Measurements from ENCODE around the gene TMEM53. TPM values are rescaled to one million over a fixed set of nuclear protein-coding genes. Genes with fewer than 3 reads are reported as not detected.
"Not testable (repeated sequence)": the region's sequence is repeated elsewhere in the genome, so short reads cannot be mapped to it uniquely, and the experiment has no call there.

Gene TMEM53
- total RNA-seq, 2 donors from 2014 or later = 2.6 to 2.8 TPM

- peaks cover 12% of the 10 kb centered on the region for H3K27me3 Mint-ChIP-seq
- H3K27ac Mint-ChIP-seq = peak overlapping the region; percentile 45
- DNase-seq (no peak), ATAC-seq (peak; percentile 90)
- H3K4me1 Mint-ChIP-seq = peaks cover 12% of the 10 kb centered on the region
- peaks cover 3% of the 10 kb centered on the region for H3K36me3 Mint-ChIP-seq (ENCODE audit: low read depth)
- no peaks in the 10 kb centered on the region for H3K9me3 ChIP-seq (ENCODE audit: control insufficient read depth, low read length, poor library complexity, severe bottlenecking)
- peak overlapping the region; percentile 56 for H3K4me3 Mint-ChIP-seq
These were observed 33.9 kb upstream of the TMEM53 start for GRCh38 chr1:44707959-44708831.

DNA sequence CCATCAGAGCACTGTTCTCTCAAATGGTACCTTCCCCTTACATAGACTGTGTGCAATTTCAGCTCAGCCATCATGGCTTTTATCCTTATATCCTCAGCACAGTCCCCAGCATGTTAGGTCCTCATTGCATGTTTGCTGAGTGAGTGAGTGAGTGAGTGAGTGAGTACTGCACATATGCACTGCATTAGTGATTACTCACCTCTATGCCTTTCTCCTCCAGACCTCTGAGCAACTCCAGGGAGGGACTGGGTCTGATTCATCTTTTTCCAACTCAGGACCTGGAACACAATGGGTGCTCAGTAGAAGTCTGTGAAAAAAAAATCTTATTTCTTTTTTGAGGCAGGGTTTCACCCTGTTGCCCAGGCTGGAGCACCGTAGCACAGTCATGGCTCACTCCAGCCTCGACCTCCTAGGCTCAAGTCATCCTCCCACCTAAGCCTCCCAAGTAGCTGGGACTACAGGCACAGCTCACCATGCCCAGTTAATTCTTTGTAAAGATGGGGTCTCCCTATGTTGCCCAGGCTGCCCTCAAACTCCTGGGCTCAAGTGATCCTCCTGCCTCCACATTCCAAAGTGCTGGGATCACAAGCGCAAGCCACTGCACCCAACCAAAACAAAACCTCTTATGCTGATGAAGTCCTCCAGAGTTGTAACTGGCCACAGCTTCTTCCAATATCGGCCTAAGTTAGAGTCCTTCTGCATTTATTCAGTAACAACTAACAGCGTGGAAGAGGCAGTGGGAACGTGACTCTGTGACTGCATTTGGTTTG is 33.0 kb upstream of the TMEM53 start:
- no peak for ATAC-seq
- Mint-ChIP-seq H3K36me3 (ENCODE audit: low read depth) (peaks cover 3% of the 10 kb centered on the region), H3K4me1 (peaks cover 12% of the 10 kb centered on the region), H3K27me3 (peaks cover 12% of the 10 kb centered on the region), H3K4me3 (peak overlapping the region; percentile 56), H3K27ac (peak overlapping the region; percentile 45)
- no peak for DNase-seq
- no peaks in the 10 kb centered on the region for H3K9me3 ChIP-seq (ENCODE audit: control insufficient read depth, low read length, poor library complexity, severe bottlenecking)

- H3K27ac Mint-ChIP-seq = no peak overlapping the region
- no peak for ATAC-seq
- no peak overlapping the region for H3K4me3 Mint-ChIP-seq
- no peaks in the 10 kb centered on the region for H3K9me3 ChIP-seq (ENCODE audit: control insufficient read depth, low read length, poor library complexity, severe bottlenecking)
- H3K36me3 Mint-ChIP-seq (ENCODE audit: low read depth) = peaks cover 3% of the 10 kb centered on the region
- H3K4me1 Mint-ChIP-seq = peaks cover 12% of the 10 kb centered on the region
- DNase-seq = no peak
- peaks cover 12% of the 10 kb centered on the region for H3K27me3 Mint-ChIP-seq
These were observed 31.7 kb upstream of the TMEM53 start for GRCh38 chr1:44705938-44706337.

DNA sequence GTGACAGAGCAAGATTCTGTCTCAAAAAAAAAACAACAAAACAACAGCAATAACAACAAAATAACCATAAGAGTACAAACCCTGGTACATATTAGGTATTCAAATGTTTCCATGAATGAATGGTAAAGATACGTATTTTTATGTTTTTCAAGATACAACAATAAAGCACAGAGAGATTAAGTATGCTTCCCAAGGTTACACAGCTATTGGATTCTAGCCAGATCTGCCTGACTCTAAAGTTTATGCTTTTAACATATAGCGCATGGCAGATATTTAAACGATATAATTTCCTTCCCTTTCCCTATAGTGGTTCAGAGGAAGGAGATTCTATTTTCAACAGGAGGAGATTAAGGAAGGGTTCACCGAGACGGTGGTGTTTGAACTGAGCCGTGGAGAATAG is 31.2 kb upstream of the TMEM53 start:
- Mint-ChIP-seq H3K4me3 (no peak overlapping the region), H3K27ac (no peak overlapping the region)
- no peak for DNase-seq

DNA sequence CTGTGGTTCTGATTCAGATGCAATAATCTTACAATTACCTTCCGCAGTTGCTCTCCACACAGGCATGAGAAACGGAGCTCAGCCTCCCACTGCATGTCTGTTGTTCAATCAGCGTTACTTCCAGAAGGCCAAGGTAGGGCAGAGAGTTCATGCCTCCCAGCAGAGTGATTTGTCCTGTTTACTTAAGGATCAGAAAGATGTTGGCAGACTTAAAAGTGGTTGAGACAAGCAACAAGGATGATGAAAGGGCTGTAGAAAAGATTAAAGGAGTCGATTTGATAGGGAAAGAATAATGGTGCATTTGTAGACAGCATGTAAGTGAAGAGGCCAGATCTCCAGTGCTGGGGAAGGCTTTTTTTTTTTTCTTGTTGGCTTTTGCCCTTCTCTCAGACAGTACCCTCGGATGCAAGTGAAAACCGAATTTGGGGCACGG is 26.9 kb upstream of the TMEM53 start:
- Mint-ChIP-seq H3K27me3 (peaks cover 6% of the 10 kb centered on the region), H3K4me1 (peaks cover 4% of the 10 kb centered on the region), H3K36me3 (ENCODE audit: low read depth) (no peaks in the 10 kb centered on the region), H3K27ac (no peak overlapping the region), H3K4me3 (no peak overlapping the region)
- DNase-seq = no peak
- ATAC-seq = no peak
- H3K9me3 ChIP-seq (ENCODE audit: control insufficient read depth, low read length, poor library complexity, severe bottlenecking) = no peaks in the 10 kb centered on the region

More for the DNA sequence above, 31.2 kb upstream of the TMEM53 start:
- H3K36me3 Mint-ChIP-seq (ENCODE audit: low read depth) = peaks cover 3% of the 10 kb centered on the region
- H3K27me3 Mint-ChIP-seq = peaks cover 12% of the 10 kb centered on the region
- no peaks in the 10 kb centered on the region for H3K9me3 ChIP-seq (ENCODE audit: control insufficient read depth, low read length, poor library complexity, severe bottlenecking)
- H3K4me1 Mint-ChIP-seq = peaks cover 12% of the 10 kb centered on the region
- ATAC-seq = no peak

- Mint-ChIP-seq H3K27me3 (peaks cover 6% of the 10 kb centered on the region), H3K4me1 (peaks cover 2% of the 10 kb centered on the region), H3K27ac (no peak overlapping the region), H3K4me3 (no peak overlapping the region), H3K36me3 (ENCODE audit: low read depth) (no peaks in the 10 kb centered on the region)
- DNase-seq = no peak
- H3K9me3 ChIP-seq (ENCODE audit: control insufficient read depth, low read length, poor library complexity, severe bottlenecking) = no peaks in the 10 kb centered on the region
- no peak for ATAC-seq
These were observed 26.3 kb upstream of the TMEM53 start for GRCh38 chr1:44700573-44700972.

GRCh38 chr1:44699375-44699774 is 25.1 kb upstream of the TMEM53 start:
- not testable (repeated sequence) for H3K36me3 Mint-ChIP-seq (ENCODE audit: low read depth); H3K27ac Mint-ChIP-seq; H3K4me3 Mint-ChIP-seq; ATAC-seq; DNase-seq; H3K4me1 Mint-ChIP-seq; H3K27me3 Mint-ChIP-seq; H3K9me3 ChIP-seq (ENCODE audit: control insufficient read depth, low read length, poor library complexity, severe bottlenecking)

DNA sequence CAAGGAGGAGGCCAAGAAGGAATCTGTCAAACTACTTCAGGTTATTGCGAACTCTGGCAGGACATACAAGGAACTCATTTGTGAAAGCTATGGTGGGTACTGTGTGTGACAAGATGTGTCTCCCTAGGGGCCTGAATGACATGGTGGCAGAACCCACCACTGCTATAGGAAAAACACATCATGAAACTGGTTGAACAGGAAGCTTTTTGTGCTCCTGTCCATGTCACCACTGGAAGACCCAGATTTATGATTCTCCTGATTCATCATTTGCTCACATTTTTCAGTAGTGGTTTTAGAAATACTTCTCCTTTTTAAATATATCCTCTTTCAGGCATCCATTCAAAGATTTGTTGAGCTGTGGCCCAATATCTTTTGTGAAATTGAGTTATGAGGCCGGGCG is 23.9 kb upstream of the TMEM53 start:
- H3K9me3 ChIP-seq (ENCODE audit: control insufficient read depth, low read length, poor library complexity, severe bottlenecking) = no peaks in the 10 kb centered on the region
- ATAC-seq = no peak
- no peak for DNase-seq
- Mint-ChIP-seq H3K27me3 (peaks cover 6% of the 10 kb centered on the region), H3K36me3 (ENCODE audit: low read depth) (peaks cover 2% of the 10 kb centered on the region), H3K4me1 (peaks cover 6% of the 10 kb centered on the region), H3K27ac (peak overlapping the region; percentile 43), H3K4me3 (no peak overlapping the region)

DNA sequence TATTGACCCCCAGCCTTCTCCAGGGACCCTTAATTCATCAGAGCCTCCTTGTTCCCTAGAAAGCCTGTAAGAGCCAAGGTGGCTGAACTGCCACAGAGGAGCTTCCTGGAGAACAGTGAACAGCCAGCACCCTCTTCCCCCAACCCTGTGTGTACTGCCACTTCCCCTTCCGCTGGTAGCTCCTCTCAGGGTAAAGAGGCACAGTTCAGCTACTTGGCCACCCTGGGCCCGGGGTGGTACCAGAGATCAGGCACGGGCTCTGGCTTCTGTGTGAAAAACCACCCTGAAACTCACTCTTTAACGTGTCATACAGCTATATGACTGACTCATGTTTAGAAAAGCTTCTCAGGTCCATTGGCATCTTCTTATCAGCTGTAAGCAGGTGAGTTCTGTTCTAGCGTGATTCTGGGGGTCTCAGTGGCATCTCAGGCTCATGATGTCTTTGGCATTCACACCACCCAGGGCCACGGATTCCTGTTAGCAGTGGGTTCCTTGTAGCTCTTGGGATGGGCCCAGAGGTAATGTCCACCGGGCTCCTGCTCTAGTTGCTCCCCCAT is 22.6 kb upstream of the TMEM53 start:
- no peaks in the 10 kb centered on the region for H3K9me3 ChIP-seq (ENCODE audit: control insufficient read depth, low read length, poor library complexity, severe bottlenecking)
- Mint-ChIP-seq H3K36me3 (ENCODE audit: low read depth) (peaks cover 2% of the 10 kb centered on the region), H3K4me3 (peak overlapping the region; percentile 47), H3K27ac (peak overlapping the region; percentile 53), H3K4me1 (peaks cover 6% of the 10 kb centered on the region), H3K27me3 (peaks cover 9% of the 10 kb centered on the region)
- ATAC-seq (peak; percentile 87), DNase-seq (no peak)

DNA sequence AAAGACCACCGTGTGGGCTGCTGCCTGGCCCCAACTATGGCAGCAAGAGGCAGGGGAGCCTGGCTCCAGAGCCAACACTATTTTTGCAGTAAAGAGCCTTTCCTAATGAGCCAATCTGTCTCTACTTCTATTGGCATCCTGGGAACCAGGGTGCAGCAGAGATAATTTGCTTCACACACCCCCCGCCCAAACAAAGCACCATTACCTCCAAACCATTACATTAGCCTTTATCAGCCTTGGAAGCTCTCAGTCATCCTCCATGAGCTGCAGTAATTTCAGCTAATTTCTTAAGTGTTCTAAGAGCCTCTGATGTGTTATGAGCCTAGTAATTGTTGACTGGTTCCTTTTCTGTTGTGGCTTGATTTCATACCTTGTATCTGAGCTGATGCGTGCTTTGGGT is 21.8 kb upstream of the TMEM53 start:
- Mint-ChIP-seq H3K4me3 (no peak overlapping the region), H3K27ac (peak overlapping the region; percentile 53), H3K36me3 (ENCODE audit: low read depth) (peaks cover 6% of the 10 kb centered on the region), H3K4me1 (peaks cover 8% of the 10 kb centered on the region), H3K27me3 (peaks cover 17% of the 10 kb centered on the region)
- no peak for DNase-seq
- no peaks in the 10 kb centered on the region for H3K9me3 ChIP-seq (ENCODE audit: control insufficient read depth, low read length, poor library complexity, severe bottlenecking)
- ATAC-seq = no peak

- peaks cover 8% of the 10 kb centered on the region for H3K4me1 Mint-ChIP-seq
- H3K36me3 Mint-ChIP-seq (ENCODE audit: low read depth) = peaks cover 6% of the 10 kb centered on the region
- H3K4me3 Mint-ChIP-seq = no peak overlapping the region
- DNase-seq = no peak
- ATAC-seq = no peak
- no peaks in the 10 kb centered on the region for H3K9me3 ChIP-seq (ENCODE audit: control insufficient read depth, low read length, poor library complexity, severe bottlenecking)
- H3K27ac Mint-ChIP-seq = no peak overlapping the region
- H3K27me3 Mint-ChIP-seq = peaks cover 17% of the 10 kb centered on the region
These were observed 21.4 kb upstream of the TMEM53 start for GRCh38 chr1:44695671-44696070.

- Mint-ChIP-seq H3K4me1 (peaks cover 8% of the 10 kb centered on the region), H3K36me3 (ENCODE audit: low read depth) (peaks cover 6% of the 10 kb centered on the region), H3K27me3 (peaks cover 17% of the 10 kb centered on the region), H3K27ac (no peak overlapping the region), H3K4me3 (no peak overlapping the region)
- DNase-seq (no peak), ATAC-seq (no peak)
- no peaks in the 10 kb centered on the region for H3K9me3 ChIP-seq (ENCODE audit: control insufficient read depth, low read length, poor library complexity, severe bottlenecking)
These were observed 20.7 kb upstream of the TMEM53 start for GRCh38 chr1:44694863-44695478.

GRCh38 chr1:44693900-44694299 is 19.6 kb upstream of the TMEM53 start:
- peaks cover 17% of the 10 kb centered on the region for H3K27me3 Mint-ChIP-seq
- DNase-seq (no peak), ATAC-seq (no peak)
- no peak overlapping the region for H3K4me3 Mint-ChIP-seq
- no peak overlapping the region for H3K27ac Mint-ChIP-seq
- H3K4me1 Mint-ChIP-seq = peaks cover 8% of the 10 kb centered on the region
- H3K9me3 ChIP-seq (ENCODE audit: control insufficient read depth, low read length, poor library complexity, severe bottlenecking) = no peaks in the 10 kb centered on the region
- H3K36me3 Mint-ChIP-seq (ENCODE audit: low read depth) = peaks cover 6% of the 10 kb centered on the region
